ENCODE data around the gene LMOD1.
"Not testable (repeated sequence)": the region's sequence is repeated elsewhere in the genome, so short reads cannot be mapped to it uniquely, and the experiment has no call there.

LMOD1 gene

GRCh38 chr1:201912832-201913231 lies 33.5 kb downstream of the LMOD1 start:
- DNase-seq: no peak

GRCh38 chr1:201911826-201912571 lies 34.3 kb downstream of the LMOD1 start:
- DNase-seq: no peak

GRCh38 chr1:201907621-201908020 lies 38.7 kb downstream of the LMOD1 start:
- DNase-seq: no peak

- no peak for DNase-seq
Measured at GRCh38 chr1:201906336-201906735, 40.0 kb downstream of the LMOD1 start.

GRCh38 chr1:201905234-201905890 lies 41.0 kb downstream of the LMOD1 start:
- no peak for DNase-seq

- no peak for DNase-seq
Measured at GRCh38 chr1:201904579-201904978, 41.8 kb downstream of the LMOD1 start.

- DNase-seq: no peak
Measured at GRCh38 chr1:201903135-201903534, 43.2 kb downstream of the LMOD1 start.

- no peak for DNase-seq
Measured at GRCh38 chr1:201902198-201902597, 44.1 kb downstream of the LMOD1 start.

- not testable (repeated sequence) for DNase-seq
Measured at GRCh38 chr1:201901036-201901435, 45.3 kb downstream of the LMOD1 start.

- no peak for DNase-seq
Measured at GRCh38 chr1:201900476-201900875, 45.9 kb downstream of the LMOD1 start.

- DNase-seq: no peak
Measured at GRCh38 chr1:201899683-201900429, 46.5 kb downstream of the LMOD1 start.

GRCh38 chr1:201898992-201899391 lies 47.4 kb downstream of the LMOD1 start:
- DNase-seq: no peak

- DNase-seq: no peak
Measured at GRCh38 chr1:201898240-201898894, 48.0 kb downstream of the LMOD1 start.

GRCh38 chr1:201896951-201897391 lies 49.4 kb downstream of the LMOD1 start:
- no peak for DNase-seq

- DNase-seq: peak; percentile 81 to 82
Measured at GRCh38 chr1:201895913-201896807, 50.2 kb downstream of the LMOD1 start.

GRCh38 chr1:201895120-201895665 lies 51.2 kb downstream of the LMOD1 start:
- DNase-seq: no peak

- no peak for DNase-seq
Measured at GRCh38 chr1:201894343-201895119, 51.8 kb downstream of the LMOD1 start.

GRCh38 chr1:201893431-201893830 lies 52.9 kb downstream of the LMOD1 start:
- DNase-seq: no peak

- DNase-seq: no peak
Measured at GRCh38 chr1:201892211-201892610, 54.1 kb downstream of the LMOD1 start.

GRCh38 chr1:201891451-201892045 lies 54.8 kb downstream of the LMOD1 start:
- no peak for DNase-seq
